Progenitor cell of endocrine pancreas (in vitro differentiated cells): ENCODE results near the gene CDKN2B-AS1. TPM values are rescaled to one million over a fixed set of nuclear protein-coding genes. Genes with fewer than 3 reads are reported as not detected.

ENCODE experiments used
- DNase-seq: peaks from one replicate; pipeline ENCODE4 v3.0.0; 2021; ENCODE audit warnings: low spot score; ENCODE audit not compliant: unreplicated experiment
- H3K27ac Mint-ChIP-seq: 2 replicates; pipeline ENCODE4 v1.8.0; 2021; ENCODE audit warnings: mild to moderate bottlenecking, moderate library complexity, mixed read lengths
- H3K27me3 Mint-ChIP-seq: 2 replicates; pipeline ENCODE4 v1.8.0; 2021; ENCODE audit warnings: mixed read lengths
- H3K36me3 Mint-ChIP-seq: 2 replicates; pipeline ENCODE4 v1.8.0; 2022; ENCODE audit warnings: mixed read lengths; ENCODE audit not compliant: insufficient read depth
- H3K4me1 Mint-ChIP-seq: 2 replicates; pipeline ENCODE4 v1.8.0; 2021; ENCODE audit warnings: low read depth, mixed read lengths
- H3K4me3 Mint-ChIP-seq: 2 replicates; pipeline ENCODE4 v1.8.0; 2021; ENCODE audit warnings: low read depth, mild to moderate bottlenecking, moderate library complexity, mixed read lengths
- H3K9me3 Mint-ChIP-seq: 2 replicates; pipeline ENCODE4 v1.8.0; 2021; ENCODE audit warnings: low read depth, mixed read lengths
- CTCF ChIP-seq: fragments of 200-600 bp; sonication (generic); IDR thresholded peaks from one replicate; pipeline ENCODE4 v1.5.0; 2021; ENCODE audit warnings: antibody characterized with exemption, mild to moderate bottlenecking; ENCODE audit not compliant: unreplicated experiment
- total RNA-seq: library from RNA; stranded (reverse); gene quantifications from 2 replicates; pipeline ENCODE4 v1.2.1, GENCODE V29; 2021

Gene CDKN2B-AS1
- total RNA-seq, 1 donor from 2014 or later: not detected

DNA sequence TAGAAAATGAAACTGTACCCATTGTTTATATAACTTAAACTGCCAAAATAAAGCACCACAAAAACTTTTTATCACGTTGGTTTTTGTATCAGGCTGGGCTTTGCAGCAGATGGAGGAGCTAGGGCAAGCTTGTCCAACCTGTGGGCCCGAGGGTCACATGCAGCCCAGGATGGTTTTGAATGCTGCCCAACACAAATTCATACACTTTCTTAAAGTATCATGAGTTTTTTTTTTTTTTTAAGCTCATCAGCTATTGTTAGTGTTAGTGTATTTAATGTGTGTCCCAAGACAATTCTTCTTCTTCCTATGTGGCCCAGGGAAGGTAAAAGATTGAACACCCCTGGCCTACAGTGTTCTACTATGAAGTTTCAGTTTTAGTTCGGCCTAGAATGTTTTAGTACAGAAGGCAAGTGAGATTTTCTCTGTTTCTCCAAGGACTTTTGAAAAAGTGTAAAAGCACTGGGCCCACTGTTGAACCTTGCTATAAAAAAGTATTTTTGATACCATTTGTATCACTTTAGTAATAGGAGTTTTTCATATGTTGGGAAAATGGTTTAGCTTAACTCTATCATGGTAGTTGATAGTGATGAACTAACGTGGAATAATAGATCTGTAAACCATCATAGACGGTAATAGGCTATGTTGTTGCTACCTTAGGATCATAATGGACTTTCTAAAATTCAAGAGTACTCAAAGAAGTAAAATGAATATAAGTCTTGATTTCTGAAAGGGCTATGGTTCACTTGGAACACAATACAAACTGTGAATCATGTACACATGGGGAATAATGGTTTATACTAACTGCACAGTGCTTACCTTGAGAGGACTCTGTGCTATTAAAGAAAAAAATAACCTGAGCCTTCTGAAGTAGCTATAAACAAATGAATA lies 3.3 kb upstream of the CDKN2B-AS1 start:
- TF ChIP-seq CTCF: no peak

DNA sequence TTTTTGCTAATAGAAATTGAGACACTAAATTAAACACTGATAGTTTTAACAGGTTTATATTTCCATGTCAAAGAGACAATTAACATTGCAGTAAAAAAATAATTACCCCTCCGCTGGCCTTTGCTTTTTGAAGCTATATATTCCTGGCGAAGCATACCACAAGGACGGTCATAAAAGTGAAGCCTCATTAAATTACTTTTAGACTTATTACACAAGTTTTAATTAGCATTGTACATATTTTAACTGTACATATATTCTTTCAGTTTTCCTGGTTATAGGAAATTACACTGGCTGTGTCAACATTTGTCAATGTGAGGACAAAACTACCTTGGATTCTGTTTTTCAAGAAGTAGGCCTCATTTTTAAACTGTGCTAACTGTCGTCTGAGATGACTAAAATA lies 1.6 kb upstream of the CDKN2B-AS1 start:
- no peak for DNase-seq
- Mint-ChIP-seq H3K9me3 (no peaks in the 10 kb centered on the region), H3K4me1 (peaks cover 3% of the 10 kb centered on the region), H3K27me3 (peaks cover 85% of the 10 kb centered on the region), H3K4me3 (no peak overlapping the region), H3K27ac (no peak overlapping the region), H3K36me3 (no peaks in the 10 kb centered on the region)
- TF ChIP-seq CTCF: no peak

More for the DNA sequence above, 3.3 kb upstream of the CDKN2B-AS1 start:
- no peak overlapping the region for H3K27ac Mint-ChIP-seq
- peaks cover 3% of the 10 kb centered on the region for H3K4me1 Mint-ChIP-seq
- peaks cover 84% of the 10 kb centered on the region for H3K27me3 Mint-ChIP-seq
- no peaks in the 10 kb centered on the region for H3K9me3 Mint-ChIP-seq
- no peak overlapping the region for H3K4me3 Mint-ChIP-seq
- no peaks in the 10 kb centered on the region for H3K36me3 Mint-ChIP-seq
- DNase-seq: no peak

DNA sequence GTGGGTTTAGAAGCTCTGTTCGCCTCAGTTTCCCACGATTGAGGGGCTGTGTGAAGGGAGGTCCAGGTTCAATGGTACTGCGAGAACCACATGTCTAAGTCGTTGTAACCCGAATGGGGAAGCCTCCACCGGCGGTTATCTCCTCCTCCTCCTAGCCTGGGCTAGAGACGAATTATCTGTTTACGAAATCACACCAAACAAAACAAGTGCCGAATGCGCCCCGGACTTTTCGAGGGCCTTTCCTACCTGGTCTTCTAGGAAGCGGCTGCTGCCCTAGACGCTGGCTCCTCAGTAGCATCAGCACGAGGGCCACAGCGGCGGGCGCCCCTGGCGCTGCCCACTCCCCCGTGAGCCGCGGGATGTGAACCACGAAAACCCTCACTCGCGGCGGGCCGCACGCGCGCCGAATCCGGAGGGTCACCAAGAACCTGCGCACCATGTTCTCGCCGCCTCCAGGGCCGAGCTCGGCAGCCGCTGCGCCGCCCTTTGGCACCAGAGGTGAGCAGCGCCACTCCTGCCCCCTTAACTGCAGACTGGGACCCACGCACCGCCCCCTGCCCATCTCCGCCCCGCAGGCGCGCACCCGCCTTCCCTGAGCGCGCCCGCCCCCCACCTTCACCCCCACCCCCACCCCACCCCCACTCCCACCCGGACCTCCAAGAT lies 567 bp upstream of the CDKN2B-AS1 start, which contains the start of gene CDKN2A:
Gene CDKN2A (minus strand): TSS at position 500 of the 663 bp plus-strand sequence.
- Mint-ChIP-seq H3K27me3 (peaks cover 85% of the 10 kb centered on the region), H3K4me1 (peaks cover 3% of the 10 kb centered on the region), H3K4me3 (peak within 1 kb of the TSS; percentile 60)

GRCh38 chr9:21995006-21995665 lies 545 bp downstream of the CDKN2B-AS1 start:
- Mint-ChIP-seq H3K4me1 (peaks cover 3% of the 10 kb centered on the region), H3K4me3 (peak overlapping the region; percentile 60), H3K27me3 (peaks cover 82% of the 10 kb centered on the region), H3K27ac (no peak overlapping the region), H3K36me3 (no peaks in the 10 kb centered on the region), H3K9me3 (no peaks in the 10 kb centered on the region)
- no peak for TF ChIP-seq CTCF
- DNase-seq: no peak

More for the DNA sequence above, 567 bp upstream of the CDKN2B-AS1 start, which contains the start of gene CDKN2A:
- no peaks in the 10 kb centered on the region for H3K36me3 Mint-ChIP-seq
- H3K9me3 Mint-ChIP-seq: no peaks in the 10 kb centered on the region
- TF ChIP-seq CTCF: peak; percentile 9
- peak within 1 kb of the TSS; percentile 71 for H3K27ac Mint-ChIP-seq
- DNase-seq: peak; percentile 36
